Spleen (tissue), 11 donors: ENCODE measurements around the gene FERMT2. TPM values are rescaled to one million over a fixed set of nuclear protein-coding genes. Genes with fewer than 3 reads are reported as not detected.
"Not testable (repeated sequence)": the region's sequence is repeated elsewhere in the genome, so short reads cannot be mapped to it uniquely, and the experiment has no call there.

Experiments
- DNase-seq: peaks from one replicate; pipeline ENCODE4 v3.0.0-alpha.2; 2020
- H3K27ac ChIP-seq, 8 donors: fragments of 200-600 bp; sonication (generic) in 7 of 8; 1 replicate in 4 of 8; 2 replicates in 4 of 8; pipeline versions ENCODE4 v1.5.0 to v1.8.0; 2016 to 2021; ENCODE audit warnings: inconsistent platforms in 4 of 8, mild to moderate bottlenecking in 4 of 8, moderate library complexity in 1 of 8
- H3K27me3 ChIP-seq, 7 donors: fragments of 200-600 bp; sonication (generic) in 6 of 7; replicated peaks in 1 of 7; 1 replicate in 4 of 7; 2 replicates in 3 of 7; pipeline versions ENCODE4 v1.5.0 to v1.8.0; 2016 to 2021; ENCODE audit warnings: inconsistent platforms in 3 of 7, mild to moderate bottlenecking in 1 of 7
- H3K36me3 ChIP-seq, 6 donors: fragments of 200-600 bp; sonication (generic) in 5 of 6; 1 replicate in 4 of 6; 2 replicates in 2 of 6; pipeline versions ENCODE4 v1.5.0 to v1.8.0; 2016 to 2021; ENCODE audit warnings: inconsistent platforms in 2 of 6
- H3K4me1 ChIP-seq, 6 donors: fragments of 200-600 bp; sonication (generic) in 5 of 6; 1 replicate in 3 of 6; 2 replicates in 3 of 6; pipeline versions ENCODE4 v1.5.0 to v1.8.0; 2016 to 2021; ENCODE audit warnings: inconsistent platforms in 3 of 6
- H3K4me3 ChIP-seq, 8 donors: fragments of 200-600 bp; sonication (generic) in 7 of 8; 1 replicate in 4 of 8; 2 replicates in 4 of 8; pipeline versions ENCODE4 v1.5.0 to v1.8.0; 2016 to 2021; ENCODE audit warnings: inconsistent platforms in 4 of 8, mild to moderate bottlenecking in 4 of 8, moderate library complexity in 2 of 8
- H3K9me3 ChIP-seq, 8 donors: fragments of 200-600 bp; sonication (generic) in 7 of 8; 1 replicate in 4 of 8; 2 replicates in 4 of 8; pipeline versions ENCODE4 v1.5.0 to v1.8.0; 2016 to 2021; ENCODE audit warnings: inconsistent platforms in 4 of 8
- POLR2A ChIP-seq, 3 donors: fragments of 450-650 bp; IDR thresholded peaks; one replicate each; pipeline ENCODE4 v1.5.1; 2017; ENCODE audit warnings: antibody characterized with exemption in 3 of 3, mild to moderate bottlenecking in 1 of 3
- POLR2AphosphoS5 ChIP-seq, 3 donors: sonication (generic); formaldehyde crosslinking; IDR thresholded peaks; one replicate each; pipeline ENCODE4 v1.5.1; 2017; ENCODE audit warnings: antibody characterized with exemption in 3 of 3
- WGBS, 5 donors: extraction: QIAGEN DNeasy Blood & Tissue Kit in 3 of 5; methylation state at CpG; one replicate each; pipeline versions ENCODE4 v1.1.5 to v1.1.7; 2013 to 2018; 5-methylcytosine and 5-hydroxymethylcytosine counted together
- intact Hi-C: fragments of 100-400 bp; cut with DNase I; formaldehyde crosslinking; loops from one replicate; pipeline ENCODE4 v1.15.0; 2023; ENCODE audit warnings: low total_unique reads
- polyA plus RNA-seq, 3 donors: library from polyadenylated mRNA; stranded (reverse); fragments of 200-250 nt; gene quantifications; one replicate each; pipeline ENCODE4 v1.2.1, GENCODE V29; 2013
- total RNA-seq, 7 donors: library from RNA; depleted of rRNA in 3 of 7; stranded (reverse); fragments of >200 nt in 3 of 7; fragmentation: NEBNext Ultra II Directional in 4 of 7; extraction: Animal tissue kit (Norgen Biotek cat#: 25700) in 4 of 7; gene quantifications; one replicate each; pipeline versions ENCODE4 v1.1.0 to v1.2.1, GENCODE V29; 2016 to 2021
- TF ChIP-seq, protein P1 (sequence below), 11 experiments: fragments of 200-600 bp in 7 of 11; fragments of 450-650 bp in 4 of 11; sonication (generic) in 4 of 11; IDR thresholded peaks in 8 of 11; conservative IDR thresholded peaks in 3 of 11; 1 replicate in 7 of 11; 2 replicates in 4 of 11; pipeline versions ENCODE4 v1.4.0 to v1.8.0; 2016 to 2021; ENCODE audit warnings: antibody characterized with exemption in 11 of 11, inconsistent platforms in 4 of 11, mild to moderate bottlenecking in 1 of 11
- donor health status: healthy with polysubstance abuse.
- donor health status: DM: no; HTN: no; CAD: no; lungs with moderate emphysema.
- donor health status: DM: no; HTN: no; CAD: no.
- donor health status: Bipolar disorder and iron deficiency.
- donor health status: healthy.
- donor health status: DM: no; HTN: no; CAD: no.
- donor health status: DM: yes; HTN: yes; CAD: no.

Gene FERMT2
- total and polyA plus RNA-seq, 10 donors = 10.5 to 94.5 (median 52.7) TPM

- 70 to 91% (median 86%) methylated on average over 9 of the region's 9 CpGs for WGBS, 5 donors
- TF ChIP-seq, protein P1, sequence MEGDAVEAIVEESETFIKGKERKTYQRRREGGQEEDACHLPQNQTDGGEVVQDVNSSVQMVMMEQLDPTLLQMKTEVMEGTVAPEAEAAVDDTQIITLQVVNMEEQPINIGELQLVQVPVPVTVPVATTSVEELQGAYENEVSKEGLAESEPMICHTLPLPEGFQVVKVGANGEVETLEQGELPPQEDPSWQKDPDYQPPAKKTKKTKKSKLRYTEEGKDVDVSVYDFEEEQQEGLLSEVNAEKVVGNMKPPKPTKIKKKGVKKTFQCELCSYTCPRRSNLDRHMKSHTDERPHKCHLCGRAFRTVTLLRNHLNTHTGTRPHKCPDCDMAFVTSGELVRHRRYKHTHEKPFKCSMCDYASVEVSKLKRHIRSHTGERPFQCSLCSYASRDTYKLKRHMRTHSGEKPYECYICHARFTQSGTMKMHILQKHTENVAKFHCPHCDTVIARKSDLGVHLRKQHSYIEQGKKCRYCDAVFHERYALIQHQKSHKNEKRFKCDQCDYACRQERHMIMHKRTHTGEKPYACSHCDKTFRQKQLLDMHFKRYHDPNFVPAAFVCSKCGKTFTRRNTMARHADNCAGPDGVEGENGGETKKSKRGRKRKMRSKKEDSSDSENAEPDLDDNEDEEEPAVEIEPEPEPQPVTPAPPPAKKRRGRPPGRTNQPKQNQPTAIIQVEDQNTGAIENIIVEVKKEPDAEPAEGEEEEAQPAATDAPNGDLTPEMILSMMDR (IDR thresholded peaks at IDR 0.05 in 8 of 11, conservative IDR thresholded peaks at IDR 0.05 in 3 of 11) = no peak
- TF ChIP-seq POLR2A (IDR thresholded peaks at IDR 0.05) = no peak
- TF ChIP-seq POLR2AphosphoS5 (IDR thresholded peaks at IDR 0.05) = no peak
- Histone ChIP-seq H3K9me3 (no peaks in the 10 kb centered on the region), H3K36me3 (peaks cover 0 to 71% (median 8%) of the 10 kb centered on the region in 6 donors), H3K4me3 (no peak overlapping the region), H3K27me3 (no peaks in the 10 kb centered on the region), H3K4me1 (peaks cover 0 to 19% (median 2%) of the 10 kb centered on the region in 6 donors), H3K27ac (peak overlapping the region in 3 of 8 donors; percentile 47 to 62 (median 62))
- intact Hi-C loops = no loop called here
- no peak for DNase-seq
Measured at GRCh38 chr14:52868911-52869618, 81.8 kb downstream of the FERMT2 start.

DNA sequence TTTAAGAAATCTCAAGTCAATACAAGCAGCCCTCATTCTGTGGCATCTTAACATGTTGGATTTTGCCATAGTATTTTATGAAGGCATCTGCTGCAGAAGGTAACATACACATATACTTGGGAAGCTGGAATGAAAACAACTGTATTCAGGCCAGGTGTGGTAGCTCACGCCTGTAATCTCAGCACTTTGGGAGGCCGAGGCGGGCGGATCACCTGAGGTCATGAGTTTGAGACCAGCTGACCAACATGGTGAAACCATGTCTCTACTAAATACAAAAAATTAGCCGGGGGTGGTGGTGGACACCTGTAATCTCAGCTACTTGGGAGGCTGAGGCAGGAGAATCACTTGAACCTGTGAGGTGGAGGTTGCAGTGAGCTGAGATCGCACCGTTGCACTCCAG, 86.0 kb downstream of the FERMT2 start:
- H3K4me3 ChIP-seq, H3K9me3 ChIP-seq, H3K27me3 ChIP-seq, H3K27ac ChIP-seq, intact Hi-C loops, H3K4me1 ChIP-seq, DNase-seq: not testable (repeated sequence)
- WGBS, 5 donors = 91 to 98% (median 94%) methylated on average over 7 of the region's 7 CpGs
- peaks cover 0 to 50% (median 2%) of the 10 kb centered on the region in 6 donors for H3K36me3 ChIP-seq

- Histone ChIP-seq H3K36me3 (peaks cover 0 to 51% (median 5%) of the 10 kb centered on the region in 6 donors), H3K9me3 (no peaks in the 10 kb centered on the region), H3K4me3 (no peak overlapping the region), H3K27ac (peak overlapping the region in 5 of 8 donors; percentile 5 to 51 (median 38)), H3K27me3 (no peaks in the 10 kb centered on the region), H3K4me1 (no peaks in the 10 kb centered on the region)
- intact Hi-C loops = no loop called here
- TF ChIP-seq, protein P1 (IDR thresholded peaks at IDR 0.05 in 8 of 11, conservative IDR thresholded peaks at IDR 0.05 in 3 of 11) = no peak
- no peak for TF ChIP-seq POLR2AphosphoS5 (IDR thresholded peaks at IDR 0.05)
- no peak for TF ChIP-seq POLR2A (IDR thresholded peaks at IDR 0.05)
- WGBS, 5 donors = 70 to 92% (median 85%) methylated on average over 1 of the region's 1 CpG
- DNase-seq = no peak
Measured at GRCh38 chr14:52863334-52863700, 87.5 kb downstream of the FERMT2 start.

DNA sequence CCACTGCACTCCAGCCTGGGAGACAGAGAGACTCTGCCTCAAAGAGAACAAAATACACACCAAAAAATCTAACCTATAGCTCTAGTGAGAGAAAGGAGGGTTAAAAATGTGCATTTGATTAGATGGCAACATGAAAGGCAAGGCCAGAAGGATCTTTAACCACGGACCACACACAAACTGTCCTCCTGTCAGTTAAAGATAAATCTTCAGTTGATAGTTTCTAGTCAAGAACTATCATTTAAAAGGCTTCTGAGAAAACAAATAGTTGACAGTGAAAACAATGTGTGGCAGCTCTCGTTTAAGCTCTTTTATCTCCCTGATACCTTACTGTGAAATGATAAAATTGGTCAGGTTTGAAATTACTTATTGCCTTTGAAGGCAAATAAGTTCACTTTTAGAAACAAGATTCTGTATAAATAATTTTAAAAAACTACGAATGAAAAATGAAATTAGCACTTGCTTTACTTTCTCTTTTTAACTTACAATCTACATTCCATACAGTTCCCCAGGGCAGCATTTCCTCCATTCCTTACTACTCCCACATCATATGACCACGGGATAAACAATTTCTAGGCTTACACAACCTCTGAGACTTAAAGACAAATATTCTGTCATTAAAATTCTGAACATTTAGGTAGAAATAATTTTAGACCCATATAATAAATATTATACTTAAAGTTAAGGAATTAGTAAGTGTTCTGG, 88.1 kb downstream of the FERMT2 start:
- H3K36me3 ChIP-seq = peaks cover 0 to 53% (median 5%) of the 10 kb centered on the region in 6 donors
- peak overlapping the region in 6 of 8 donors; percentile 13 to 51 (median 36) for H3K27ac ChIP-seq

More for the DNA sequence above, 88.1 kb downstream of the FERMT2 start:
- no peaks in the 10 kb centered on the region for H3K4me1 ChIP-seq
- no peaks in the 10 kb centered on the region for H3K9me3 ChIP-seq
- no peak for DNase-seq
- intact Hi-C loops = no loop called here
- no peak overlapping the region for H3K4me3 ChIP-seq
- 62 to 73% (median 69%) methylated on average over 4 of the region's 4 CpGs for WGBS, 5 donors
- TF ChIP-seq, protein P1 (IDR thresholded peaks at IDR 0.05 in 8 of 11, conservative IDR thresholded peaks at IDR 0.05 in 3 of 11) = no peak
- TF ChIP-seq POLR2A (IDR thresholded peaks at IDR 0.05) (no peak), POLR2AphosphoS5 (IDR thresholded peaks at IDR 0.05) (no peak)
- no peaks in the 10 kb centered on the region for H3K27me3 ChIP-seq
